Glomerular visceral epithelial cell (primary cell): ENCODE data around the gene GPATCH8.
A peak's percentile ranks its signal among the peaks of the same experiment; 100 is the strongest.
"Not testable (repeated sequence)": the region's sequence is repeated elsewhere in the genome, so short reads cannot be mapped to it uniquely, and the experiment has no call there.

Source experiments
- DNase-seq: peaks from one replicate; pipeline ENCODE4 v3.0.0-alpha.2; 2016; ENCODE audit errors: extremely low spot score

Gene GPATCH8

GRCh38 chr17:44527102-44527501 is 23.9 kb upstream of the GPATCH8 start:
- no peak for DNase-seq

- no peak for DNase-seq
These were observed 20.4 kb upstream of the GPATCH8 start for GRCh38 chr17:44523672-44523972.

- peak; percentile 68 for DNase-seq
These were observed 19.9 kb upstream of the GPATCH8 start for GRCh38 chr17:44522883-44523671.

- peak; percentile 68 for DNase-seq
These were observed 14.8 kb upstream of the GPATCH8 start for GRCh38 chr17:44518032-44518431.

GRCh38 chr17:44511241-44512134 is 8.3 kb upstream of the GPATCH8 start:
- DNase-seq, result not testable (repeated sequence)

- DNase-seq, result not testable (repeated sequence)
These were observed 3.9 kb upstream of the GPATCH8 start for GRCh38 chr17:44506939-44507604.

GRCh38 chr17:44502598-44503146 is 534 bp downstream of the GPATCH8 start:
- peak; percentile 17 for DNase-seq

- peak; percentile 35 for DNase-seq
These were observed 1.3 kb downstream of the GPATCH8 start for GRCh38 chr17:44501866-44502375.

GRCh38 chr17:44499722-44500121 is 3.5 kb downstream of the GPATCH8 start:
- DNase-seq, result no peak

GRCh38 chr17:44496815-44497214 is 6.4 kb downstream of the GPATCH8 start:
- DNase-seq, result no peak

- no peak for DNase-seq
These were observed 9.9 kb downstream of the GPATCH8 start for GRCh38 chr17:44493339-44493738.

GRCh38 chr17:44492706-44493272 is 10.4 kb downstream of the GPATCH8 start:
- DNase-seq, result peak; percentile 19

- no peak for DNase-seq
These were observed 13.6 kb downstream of the GPATCH8 start for GRCh38 chr17:44489581-44489980.

- no peak for DNase-seq
These were observed 16.0 kb downstream of the GPATCH8 start for GRCh38 chr17:44487170-44487569.

GRCh38 chr17:44473367-44473766 is 29.8 kb downstream of the GPATCH8 start:
- peak; percentile 6 for DNase-seq

- DNase-seq, result no peak
These were observed 33.5 kb downstream of the GPATCH8 start for GRCh38 chr17:44469676-44470075.

GRCh38 chr17:44467108-44467507 is 36.1 kb downstream of the GPATCH8 start:
- no peak for DNase-seq

- DNase-seq, result no peak
These were observed 36.9 kb downstream of the GPATCH8 start for GRCh38 chr17:44466339-44466738.

GRCh38 chr17:44465897-44466296 is 37.3 kb downstream of the GPATCH8 start:
- DNase-seq, result no peak

GRCh38 chr17:44465276-44465675 is 37.9 kb downstream of the GPATCH8 start:
- DNase-seq, result no peak

GRCh38 chr17:44464037-44464436 is 39.2 kb downstream of the GPATCH8 start:
- DNase-seq, result no peak

- no peak for DNase-seq
These were observed 51.4 kb downstream of the GPATCH8 start for GRCh38 chr17:44451832-44452231.
